Measurements from ENCODE around the gene SORBS2.

- TF ChIP-seq ARNTL (CRISPR knock-in tag; IDR thresholded peaks at IDR 0.05; ENCODE audit: borderline replicate concordance, low read depth) (no peak), GLIS3 (CRISPR knock-in tag; IDR thresholded peaks at IDR 0.05) (peak; percentile 86; the same call in 1 of the 2 replicates), ZC3H10 (CRISPR knock-in tag; IDR thresholded peaks at IDR 0.05) (no peak)
These were observed 186.5 kb downstream of the SORBS2 start for GRCh38 chr4:185625503-185625902.

Data from SK-N-SH treated with all-trans-retinoic acid at 6 μM for 48 hours (cell line).